Mesenchymal stem cell (in vitro differentiated cells and primary cell): Measurements from ENCODE around the gene TCF12.
A peak's percentile ranks its signal among the peaks of the same experiment; 100 is the strongest.

Experiments
- DNase-seq: peaks from one replicate; pipeline ENCODE4 v3.0.0-alpha.2; 2013
- H2AFZ ChIP-seq: one replicate; pipeline ENCODE4 v1.6.1; 2013; ENCODE audit warnings: low read depth, mild to moderate bottlenecking, control low read depth, inconsistent platforms, low read length, moderate library complexity
- H2AK5ac ChIP-seq: 2 replicates; pipeline ENCODE4 v1.6.1; 2013; ENCODE audit warnings: low read length, moderate library complexity, mild to moderate bottlenecking, inconsistent platforms; ENCODE audit not compliant: severe bottlenecking
- H2BK120ac ChIP-seq: one replicate; pipeline ENCODE4 v1.6.1; 2013; ENCODE audit warnings: low read depth, mild to moderate bottlenecking, inconsistent platforms, low read length, moderate library complexity
- H2BK12ac ChIP-seq, 2 experiments: one replicate each; pipeline ENCODE4 v1.6.1; 2013; ENCODE audit warnings: inconsistent platforms in 2 of 2, low read length in 2 of 2, mild to moderate bottlenecking in 2 of 2, moderate library complexity in 2 of 2, control low read depth in 1 of 2
- H2BK15ac ChIP-seq: one replicate; pipeline ENCODE4 v1.6.1; 2013; ENCODE audit warnings: mild to moderate bottlenecking, low read depth, inconsistent platforms; ENCODE audit not compliant: poor library complexity, severe bottlenecking
- H2BK5ac ChIP-seq: 2 replicates; pipeline ENCODE4 v1.6.1; 2013; ENCODE audit warnings: low read depth, mild to moderate bottlenecking, low read length, control low read depth, inconsistent platforms; ENCODE audit not compliant: poor library complexity, severe bottlenecking
- H3K14ac ChIP-seq, 2 experiments: one replicate each; pipeline ENCODE4 v1.6.1; 2013; ENCODE audit warnings: inconsistent platforms in 2 of 2, low read length in 2 of 2, control low read depth in 1 of 2, mild to moderate bottlenecking in 1 of 2, moderate library complexity in 1 of 2
- H3K18ac ChIP-seq, 2 experiments: one replicate each; pipeline ENCODE4 v1.6.1; 2013; ENCODE audit warnings: inconsistent platforms in 2 of 2, low read length in 2 of 2, control low read depth in 1 of 2, low read depth in 1 of 2, mild to moderate bottlenecking in 1 of 2
- H3K23ac ChIP-seq, 2 experiments: one replicate each; pipeline ENCODE4 v1.6.1; 2013; ENCODE audit warnings: inconsistent platforms in 2 of 2, low read length in 2 of 2, mild to moderate bottlenecking in 2 of 2, moderate library complexity in 2 of 2, control low read depth in 1 of 2
- H3K27ac ChIP-seq: 2 replicates; pipeline ENCODE4 v1.5.1; 2013; ENCODE audit warnings: mild to moderate bottlenecking, moderate library complexity, low read length, control low read depth, inconsistent platforms; ENCODE audit not compliant: poor library complexity, severe bottlenecking
- H3K27me3 ChIP-seq, 2 experiments: 2 replicates each; pipeline versions ENCODE4 v1.6.1 to v1.7.0; 2013; ENCODE audit warnings: low read length in 2 of 2, mild to moderate bottlenecking in 2 of 2, moderate library complexity in 2 of 2, control low read depth in 1 of 2, inconsistent platforms in 1 of 2; ENCODE audit not compliant: control insufficient read depth in 1 of 2, insufficient read depth in 1 of 2
- H3K36me3 ChIP-seq, 2 experiments: 2 replicates each; pipeline versions ENCODE4 v1.6.1 to v1.7.0; 2013; ENCODE audit warnings: low read length in 2 of 2, control low read depth in 1 of 2, inconsistent platforms in 1 of 2, low read depth in 1 of 2, mild to moderate bottlenecking in 1 of 2; ENCODE audit not compliant: insufficient read depth in 2 of 2, control insufficient read depth in 1 of 2
- H3K4ac ChIP-seq, 2 experiments: one replicate each; pipeline ENCODE4 v1.6.1; 2013; ENCODE audit warnings: inconsistent platforms in 2 of 2, low read length in 2 of 2, mild to moderate bottlenecking in 2 of 2, moderate library complexity in 2 of 2, control low read depth in 1 of 2, low read depth in 1 of 2
- H3K4me1 ChIP-seq: 2 replicates; pipeline ENCODE4 v1.6.1; 2013; ENCODE audit warnings: low read depth, low read length, control low read depth; ENCODE audit not compliant: control insufficient read depth, insufficient read depth
- H3K4me2 ChIP-seq: 2 replicates; pipeline ENCODE4 v1.6.1; 2013; ENCODE audit warnings: low read length, mild to moderate bottlenecking, inconsistent platforms; ENCODE audit not compliant: poor library complexity, severe bottlenecking
- H3K4me3 ChIP-seq, 2 experiments: 2 replicates each; pipeline versions ENCODE4 v1.5.1 to v1.7.0; 2013; ENCODE audit warnings: low read length in 2 of 2, mild to moderate bottlenecking in 2 of 2, control low read depth in 1 of 2, low read depth in 1 of 2; ENCODE audit not compliant: insufficient read depth in 1 of 2
- H3K79me1 ChIP-seq: replicated peaks from 2 replicates; pipeline ENCODE4 v1.6.1; 2013; ENCODE audit warnings: mild to moderate bottlenecking, control low read depth, low read length, inconsistent platforms; ENCODE audit not compliant: poor library complexity, severe bottlenecking
- H3K9ac ChIP-seq: 2 replicates; pipeline ENCODE4 v1.7.0; 2013; ENCODE audit warnings: mild to moderate bottlenecking, low read length, moderate library complexity
- H3K9me3 ChIP-seq: 2 replicates; pipeline ENCODE4 v1.7.0; 2013; ENCODE audit warnings: mild to moderate bottlenecking, low read length; ENCODE audit not compliant: control insufficient read depth
- H4K8ac ChIP-seq: one replicate; pipeline ENCODE4 v1.6.1; 2013; ENCODE audit warnings: inconsistent platforms, mild to moderate bottlenecking, low read length, moderate library complexity
- H4K91ac ChIP-seq: one replicate; pipeline ENCODE4 v1.6.1; 2013; ENCODE audit warnings: mild to moderate bottlenecking, low read length, inconsistent platforms
- WGBS: methylation state at CpG from one replicate; pipeline ENCODE4 v1.1.7; 2013; ENCODE audit warnings: mixed read lengths; 5-methylcytosine and 5-hydroxymethylcytosine counted together

TCF12 gene

DNA sequence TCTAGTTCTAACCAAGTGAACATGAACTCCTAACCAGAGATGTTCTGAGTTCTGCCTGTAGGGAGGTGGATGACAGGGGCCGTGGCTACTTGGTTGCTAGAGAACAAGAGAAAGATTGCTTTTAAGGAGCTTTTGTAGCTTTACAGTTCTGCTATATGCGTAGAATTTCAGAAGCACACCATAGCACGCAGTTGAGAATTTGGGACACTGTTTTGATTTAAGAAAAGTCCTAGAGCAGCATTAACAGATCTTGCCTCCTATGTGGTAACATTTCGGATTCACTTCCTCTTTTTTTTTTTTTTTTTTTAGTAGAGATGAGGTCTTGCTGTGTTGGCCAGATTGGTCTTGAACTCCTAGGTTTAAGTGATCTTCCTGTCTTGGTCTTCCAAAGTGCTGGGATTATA is 181.7 kb downstream of the TCF12 start:
- H2BK5ac ChIP-seq = no peak overlapping the region
- H3K36me3 ChIP-seq = peaks cover 3 to 4% of the 10 kb centered on the region in 2 experiments
- no peak overlapping the region for H4K91ac ChIP-seq
- no peak overlapping the region for H4K8ac ChIP-seq
- H3K79me1 ChIP-seq = peaks cover 14% of the 10 kb centered on the region
- no peak overlapping the region for H2BK120ac ChIP-seq
- no peak overlapping the region for H3K23ac ChIP-seq
- DNase-seq = no peak
- H2BK15ac ChIP-seq = no peak overlapping the region
- no peaks in the 10 kb centered on the region for H3K27me3 ChIP-seq
- no peak overlapping the region for H3K4ac ChIP-seq
- no peak overlapping the region for H3K9ac ChIP-seq
- H2AK5ac ChIP-seq = no peak overlapping the region
- H3K4me2 ChIP-seq = no peak overlapping the region
- no peak overlapping the region for H2BK12ac ChIP-seq
- no peak overlapping the region for H3K4me3 ChIP-seq
- no peak overlapping the region for H3K18ac ChIP-seq
- H3K27ac ChIP-seq = no peak overlapping the region
- no peaks in the 10 kb centered on the region for H3K9me3 ChIP-seq
- no peak overlapping the region for H3K14ac ChIP-seq
- H2AFZ ChIP-seq = no peak overlapping the region
- peaks cover 3% of the 10 kb centered on the region for H3K4me1 ChIP-seq
- 96% methylated on average over 3 of the region's 4 CpGs for WGBS

DNA sequence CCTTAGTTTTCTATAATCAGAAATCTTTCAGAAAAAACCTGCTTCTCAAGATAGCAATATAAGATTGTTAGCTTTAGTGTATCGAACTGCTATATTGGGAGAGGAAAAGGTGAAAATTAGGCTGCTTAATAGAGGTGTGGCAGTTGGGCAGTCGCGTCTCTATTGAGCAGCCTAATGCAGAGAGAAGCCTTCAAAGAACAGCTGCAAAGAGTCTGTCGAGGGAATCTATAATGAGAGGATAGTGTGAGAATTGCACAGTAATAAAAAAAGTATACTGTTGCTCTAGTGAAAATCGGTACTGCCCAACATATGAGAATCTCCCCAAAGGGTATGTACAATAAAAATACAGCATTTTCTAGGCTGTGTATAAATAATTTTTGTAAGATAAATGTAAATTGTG is 184.4 kb downstream of the TCF12 start:
- no peak overlapping the region for H2AFZ ChIP-seq
- H3K23ac ChIP-seq = no peak overlapping the region
- no peak overlapping the region for H3K27ac ChIP-seq
- H3K9me3 ChIP-seq = no peaks in the 10 kb centered on the region
- H3K4ac ChIP-seq = no peak overlapping the region
- WGBS = 93% methylated on average over 4 of the region's 5 CpGs
- no peak overlapping the region for H4K91ac ChIP-seq
- DNase-seq = no peak
- H4K8ac ChIP-seq = no peak overlapping the region
- no peak overlapping the region for H2AK5ac ChIP-seq
- H2BK120ac ChIP-seq = no peak overlapping the region
- no peak overlapping the region for H2BK12ac ChIP-seq
- H2BK15ac ChIP-seq = no peak overlapping the region
- H2BK5ac ChIP-seq = no peak overlapping the region
- no peak overlapping the region for H3K9ac ChIP-seq
- H3K27me3 ChIP-seq = no peaks in the 10 kb centered on the region
- H3K36me3 ChIP-seq = peaks cover 4 to 19% of the 10 kb centered on the region in 2 experiments
- peak overlapping the region in 1 of 2 experiments; percentile 33 for H3K18ac ChIP-seq
- H3K14ac ChIP-seq = no peak overlapping the region
- peaks cover 22% of the 10 kb centered on the region for H3K79me1 ChIP-seq
- H3K4me1 ChIP-seq = peaks cover 3% of the 10 kb centered on the region
- no peak overlapping the region for H3K4me3 ChIP-seq
- no peak overlapping the region for H3K4me2 ChIP-seq

DNA sequence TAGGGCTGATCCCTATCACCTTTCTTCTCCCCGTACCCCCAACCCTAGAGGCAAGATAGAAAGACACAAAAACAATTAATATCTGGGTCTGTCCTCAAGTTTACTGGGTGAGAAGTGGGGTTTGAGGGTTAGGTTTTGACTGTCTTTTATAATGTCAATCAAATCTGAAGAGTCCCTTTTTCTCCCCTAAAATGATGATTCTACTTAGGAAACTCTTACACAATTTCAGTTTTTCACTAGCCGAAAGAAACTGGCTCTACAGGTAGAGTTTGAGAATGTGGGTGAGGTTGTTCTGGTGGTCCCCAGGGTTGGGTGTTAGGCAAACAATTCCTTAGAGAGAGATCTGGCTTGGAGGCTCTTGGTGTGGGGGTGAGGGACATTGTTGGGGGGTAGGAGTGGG is 189.9 kb downstream of the TCF12 start:
- no peak overlapping the region for H2BK15ac ChIP-seq
- no peak overlapping the region for H3K18ac ChIP-seq
- H2AFZ ChIP-seq = no peak overlapping the region
- H3K23ac ChIP-seq = no peak overlapping the region
- WGBS = 100% methylated on average over 1 of the region's 2 CpGs
- H3K27ac ChIP-seq = no peak overlapping the region
- no peak overlapping the region for H3K4ac ChIP-seq
- no peaks in the 10 kb centered on the region for H3K27me3 ChIP-seq
- DNase-seq = no peak
- peaks cover 2% of the 10 kb centered on the region for H3K4me1 ChIP-seq
- no peak overlapping the region for H2AK5ac ChIP-seq
- no peak overlapping the region for H2BK5ac ChIP-seq
- no peak overlapping the region for H3K14ac ChIP-seq
- peaks cover 3 to 19% of the 10 kb centered on the region in 2 experiments for H3K36me3 ChIP-seq
- H3K79me1 ChIP-seq = peaks cover 32% of the 10 kb centered on the region
- no peak overlapping the region for H2BK12ac ChIP-seq
- H3K9me3 ChIP-seq = no peaks in the 10 kb centered on the region
- H4K8ac ChIP-seq = no peak overlapping the region
- H2BK120ac ChIP-seq = no peak overlapping the region
- no peak overlapping the region for H3K4me3 ChIP-seq
- no peak overlapping the region for H3K4me2 ChIP-seq
- no peak overlapping the region for H4K91ac ChIP-seq
- H3K9ac ChIP-seq = no peak overlapping the region

DNA sequence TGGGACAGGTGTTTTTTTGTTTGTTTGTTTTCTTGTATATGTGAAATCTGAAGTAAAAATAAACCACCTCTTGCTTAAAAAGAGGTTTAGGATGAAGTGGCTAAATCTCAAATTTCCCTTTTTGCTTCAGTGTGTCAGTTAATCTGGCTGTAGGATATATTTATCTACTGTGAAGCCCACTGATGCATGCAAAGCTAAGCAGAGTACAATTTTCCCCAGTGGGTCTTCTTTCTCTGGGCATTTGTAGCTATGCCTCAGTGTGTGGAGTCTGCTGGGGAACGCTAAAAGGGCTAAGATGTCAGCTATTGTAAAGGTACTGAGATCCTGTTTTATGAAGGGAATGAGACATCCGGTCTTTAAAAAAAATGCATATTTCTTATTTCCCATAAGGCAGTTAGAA is 190.6 kb downstream of the TCF12 start:
- no peak overlapping the region for H3K14ac ChIP-seq

More for the DNA sequence above, 190.6 kb downstream of the TCF12 start:
- H3K4me3 ChIP-seq = no peak overlapping the region
- H3K4me1 ChIP-seq = peaks cover 2% of the 10 kb centered on the region
- H2BK120ac ChIP-seq = no peak overlapping the region
- H3K23ac ChIP-seq = no peak overlapping the region
- H3K36me3 ChIP-seq = peaks cover 3 to 19% of the 10 kb centered on the region in 2 experiments
- no peaks in the 10 kb centered on the region for H3K27me3 ChIP-seq
- H3K4ac ChIP-seq = no peak overlapping the region
- H2BK5ac ChIP-seq = no peak overlapping the region
- no peak overlapping the region for H3K27ac ChIP-seq
- H2BK15ac ChIP-seq = no peak overlapping the region
- no peak overlapping the region for H4K8ac ChIP-seq
- no CpG with 5 or more reads among the region's 2 CpGs for WGBS
- no peak overlapping the region for H4K91ac ChIP-seq
- no peak overlapping the region for H3K9ac ChIP-seq
- H2AFZ ChIP-seq = no peak overlapping the region
- H2BK12ac ChIP-seq = no peak overlapping the region
- no peak overlapping the region for H3K18ac ChIP-seq
- H2AK5ac ChIP-seq = no peak overlapping the region
- no peak for DNase-seq
- no peaks in the 10 kb centered on the region for H3K9me3 ChIP-seq
- H3K79me1 ChIP-seq = peaks cover 35% of the 10 kb centered on the region
- H3K4me2 ChIP-seq = no peak overlapping the region
